ENCODE results near the gene NUDT9.
A peak's percentile ranks its signal among the peaks of the same experiment; 100 is the strongest.
"Not testable (repeated sequence)": the region's sequence is repeated elsewhere in the genome, so short reads cannot be mapped to it uniquely, and the experiment has no call there.

NUDT9 gene

GRCh38 chr4:87410157-87410556, 12.2 kb upstream of the NUDT9 start:
- no peak for DNase-seq

- no peak for DNase-seq
These were observed 11.7 kb upstream of the NUDT9 start for GRCh38 chr4:87410679-87411078.

- no peak for DNase-seq
These were observed 7.6 kb upstream of the NUDT9 start for GRCh38 chr4:87414816-87415215.

GRCh38 chr4:87416965-87417364, 5.4 kb upstream of the NUDT9 start:
- no peak for DNase-seq

- DNase-seq = not testable (repeated sequence)
These were observed 4.0 kb upstream of the NUDT9 start for GRCh38 chr4:87418410-87418809.

GRCh38 chr4:87419578-87420249, 2.7 kb upstream of the NUDT9 start:
- DNase-seq = no peak

GRCh38 chr4:87420276-87420830, 2.0 kb upstream of the NUDT9 start:
- no peak for DNase-seq

GRCh38 chr4:87423317-87424098, 1.1 kb downstream of the NUDT9 start:
- peak; percentile 18 for DNase-seq

- DNase-seq = not testable (repeated sequence)
These were observed 1.7 kb downstream of the NUDT9 start for GRCh38 chr4:87424099-87424543.

- DNase-seq = no peak
These were observed 3.3 kb downstream of the NUDT9 start for GRCh38 chr4:87425711-87426110.

- no peak for DNase-seq
These were observed 4.6 kb downstream of the NUDT9 start for GRCh38 chr4:87426865-87427517.

GRCh38 chr4:87427518-87427868, 5.1 kb downstream of the NUDT9 start:
- DNase-seq = no peak

GRCh38 chr4:87428979-87429378, 6.6 kb downstream of the NUDT9 start:
- no peak for DNase-seq

- no peak for DNase-seq
These were observed 7.7 kb downstream of the NUDT9 start for GRCh38 chr4:87430038-87430437.

GRCh38 chr4:87433342-87433741, 11.0 kb downstream of the NUDT9 start:
- DNase-seq = no peak

GRCh38 chr4:87442889-87443288, 20.5 kb downstream of the NUDT9 start:
- DNase-seq = no peak

GRCh38 chr4:87444741-87445140, 22.4 kb downstream of the NUDT9 start:
- DNase-seq = no peak

- no peak for DNase-seq
These were observed 23.6 kb downstream of the NUDT9 start for GRCh38 chr4:87445964-87446363.

GRCh38 chr4:87446375-87446774, 24.0 kb downstream of the NUDT9 start:
- DNase-seq = not testable (repeated sequence)

GRCh38 chr4:87451537-87451936, 29.2 kb downstream of the NUDT9 start:
- DNase-seq = no peak

- no peak for DNase-seq
These were observed 36.5 kb downstream of the NUDT9 start for GRCh38 chr4:87458913-87459312.

- DNase-seq = no peak
These were observed 38.9 kb downstream of the NUDT9 start for GRCh38 chr4:87461281-87461700.

- DNase-seq = no peak
These were observed 39.7 kb downstream of the NUDT9 start for GRCh38 chr4:87462102-87462501.
